Fibroblast of gingiva (primary cell): Measurements from ENCODE around the gene ZNF254.
"Not testable (repeated sequence)": the region's sequence is repeated elsewhere in the genome, so short reads cannot be mapped to it uniquely, and the experiment has no call there.

ENCODE experiments used
- DNase-seq: peaks from one replicate; pipeline ENCODE4 v3.0.0-alpha.2; 2011; ENCODE audit warnings: low read depth

Gene ZNF254

DNA sequence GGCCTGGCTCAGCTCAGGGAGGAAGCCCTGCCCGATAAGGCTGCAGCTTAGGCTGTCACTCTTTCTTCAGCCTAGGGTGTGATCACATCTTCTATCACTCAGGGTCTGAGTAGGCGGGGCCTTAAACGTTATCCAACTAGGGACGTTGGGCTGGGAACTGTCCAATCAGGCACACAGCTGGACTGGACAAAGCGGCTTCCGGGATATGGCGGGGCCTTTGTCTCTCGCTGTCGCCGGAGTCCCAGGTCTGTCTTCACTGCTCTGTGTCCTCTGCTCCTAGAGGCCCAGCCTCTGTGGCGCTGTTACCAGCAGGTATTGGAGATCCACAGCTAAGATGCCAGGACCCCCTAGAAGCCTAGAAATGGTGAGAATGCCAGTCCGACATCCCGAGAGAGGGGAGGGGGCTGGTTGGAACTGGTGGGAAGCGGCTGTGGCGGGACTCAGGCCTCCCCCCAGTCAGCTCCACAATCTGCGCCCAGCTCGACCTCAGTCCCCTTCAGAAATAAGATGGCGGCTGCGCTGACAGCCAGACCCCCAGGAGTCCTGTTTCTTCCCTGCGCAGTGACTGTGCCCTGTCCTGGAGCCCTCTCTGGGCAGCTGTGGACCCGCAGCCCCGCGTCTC is at the start of gene ZNF254:
ZNF254 (plus strand) TSS at position 214 of the 622 bp plus-strand sequence; CDS start at position 335, 121 bp downstream.
- peak; percentile 92 for DNase-seq

DNA sequence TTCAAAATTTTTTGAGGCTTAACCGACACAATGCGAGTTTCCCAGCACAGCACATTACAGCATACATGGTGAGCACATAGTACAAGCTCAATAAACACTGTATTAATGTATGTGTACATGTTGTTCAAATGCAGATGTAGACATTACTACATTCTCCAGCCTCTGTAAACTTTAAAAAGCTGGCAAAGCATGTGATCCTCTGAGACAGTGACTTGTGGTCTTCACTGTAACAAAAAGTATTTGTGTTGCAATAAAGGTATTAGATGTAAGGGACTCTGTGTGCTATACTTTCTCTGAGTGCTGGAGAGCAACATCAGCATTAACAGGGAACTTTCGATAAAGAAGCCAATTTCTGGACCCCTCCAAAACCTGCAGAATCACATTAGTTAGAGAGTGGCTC is 46.4 kb upstream of the ZNF254 start:
- peak; percentile 25 for DNase-seq

DNA sequence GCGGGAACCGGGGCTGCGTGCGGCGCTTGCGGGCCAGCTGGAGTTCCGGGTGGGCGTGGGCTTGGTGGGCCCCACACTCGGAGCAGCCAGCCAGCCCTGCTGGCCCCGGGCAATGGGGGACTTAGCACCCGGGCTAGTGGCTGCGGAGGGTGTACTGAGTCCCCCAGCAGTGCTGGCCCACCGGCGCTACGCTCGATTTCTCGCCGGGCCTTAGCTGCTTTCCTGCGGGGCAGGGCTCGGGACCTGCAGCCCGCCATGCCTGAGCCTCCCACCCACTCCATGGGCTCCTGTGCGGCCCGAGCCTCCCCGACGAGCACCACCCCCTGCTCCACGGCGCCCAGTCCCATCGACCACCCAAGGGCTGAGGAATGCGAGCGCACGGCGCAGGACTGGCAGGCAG is 45.7 kb upstream of the ZNF254 start:
- DNase-seq: not testable (repeated sequence)

DNA sequence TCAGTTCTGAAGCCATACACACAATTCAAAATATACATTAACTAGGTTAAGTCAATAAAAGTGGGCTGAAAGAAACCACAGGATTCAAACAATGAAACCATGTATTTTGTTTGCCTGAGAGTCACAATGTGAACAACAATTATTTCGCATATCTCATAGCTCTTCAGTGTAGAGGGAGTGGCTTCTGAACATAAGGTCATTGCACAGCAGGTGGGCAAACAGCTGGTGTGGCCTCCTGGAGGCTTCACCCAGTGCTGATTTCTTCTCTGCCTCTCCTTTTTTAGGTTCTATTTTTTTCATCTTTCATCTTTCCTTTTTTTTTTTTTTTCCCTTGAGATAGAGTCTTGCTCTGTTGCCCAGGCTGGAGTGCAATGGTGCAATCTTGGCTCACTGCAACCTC is 40.4 kb upstream of the ZNF254 start:
- no peak for DNase-seq

DNA sequence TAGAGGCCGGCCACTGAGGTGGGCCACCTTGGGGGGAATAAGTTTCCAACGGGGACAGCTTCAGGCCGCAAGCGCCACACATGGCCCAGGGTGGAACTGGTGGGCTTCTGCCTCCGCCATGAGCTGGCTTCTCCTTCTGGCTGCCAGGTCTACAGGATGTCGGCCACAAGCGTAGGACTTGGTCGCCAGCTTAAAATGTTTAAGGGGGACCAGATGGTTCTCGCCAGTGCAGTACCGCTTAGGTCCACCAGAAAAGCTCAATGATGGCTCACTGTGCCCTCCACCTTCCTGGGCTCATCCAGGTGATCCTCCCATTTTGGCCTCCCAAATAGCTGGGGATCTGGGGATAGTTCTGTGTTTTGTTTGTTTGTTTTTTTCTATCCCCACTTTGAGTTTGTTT is 38.7 kb upstream of the ZNF254 start:
- no peak for DNase-seq

DNA sequence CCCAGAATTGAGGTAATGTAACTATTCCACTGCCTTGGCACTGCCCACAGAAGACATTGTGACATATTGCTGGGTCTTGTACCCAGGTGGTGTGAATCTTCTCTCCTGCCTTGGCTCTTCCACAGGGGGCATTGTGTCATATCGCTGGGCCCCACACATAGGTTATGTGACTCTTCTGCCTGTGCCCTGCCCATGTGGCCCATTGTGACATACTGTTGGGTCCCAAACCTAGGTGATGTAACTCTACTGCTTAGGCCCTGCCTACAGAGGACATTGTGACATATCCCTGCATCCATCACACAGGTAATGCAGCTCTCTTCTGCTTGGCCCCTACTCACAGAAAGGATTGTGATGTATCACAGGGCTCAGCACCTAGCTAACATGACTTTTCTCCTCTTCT is 37.5 kb upstream of the ZNF254 start:
- DNase-seq: no peak

DNA sequence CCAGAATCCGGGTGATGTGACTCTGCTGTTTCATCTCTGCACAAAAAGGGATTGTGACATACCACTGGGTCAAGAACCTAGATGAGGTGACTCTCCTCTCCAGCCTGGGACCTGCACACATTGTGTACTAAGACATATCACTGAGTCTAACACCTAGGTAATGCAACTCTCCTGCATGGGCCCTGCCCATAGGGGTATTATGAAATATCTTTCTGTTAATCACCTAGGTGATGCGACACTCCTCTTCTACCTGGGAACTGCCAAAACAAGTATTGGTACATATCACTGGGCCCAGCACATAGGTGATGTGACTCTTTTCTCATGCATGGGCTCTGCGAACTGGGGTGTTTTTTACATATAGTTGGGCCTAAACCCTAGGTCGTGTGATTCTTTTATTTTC is 35.5 kb upstream of the ZNF254 start:
- DNase-seq: no peak

DNA sequence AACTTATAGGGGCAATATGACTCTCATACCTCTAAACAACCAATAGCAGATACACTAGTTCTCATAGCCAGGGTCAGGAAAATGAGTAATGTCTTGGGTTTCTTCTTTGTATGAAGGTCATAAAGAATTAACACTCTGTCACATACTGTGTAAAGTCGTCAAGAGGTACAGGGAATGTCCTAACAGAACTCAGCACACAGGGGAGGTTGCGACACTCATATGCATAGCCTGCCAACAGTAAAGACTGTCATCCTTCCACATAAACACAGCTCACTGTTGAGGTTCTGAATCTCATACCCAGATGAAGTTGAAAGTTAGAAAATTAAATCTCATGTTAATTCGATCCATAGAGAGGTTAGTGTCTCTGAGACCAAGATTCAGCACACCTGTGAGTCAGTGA is 34.2 kb upstream of the ZNF254 start:
- peak; percentile 57 for DNase-seq

DNA sequence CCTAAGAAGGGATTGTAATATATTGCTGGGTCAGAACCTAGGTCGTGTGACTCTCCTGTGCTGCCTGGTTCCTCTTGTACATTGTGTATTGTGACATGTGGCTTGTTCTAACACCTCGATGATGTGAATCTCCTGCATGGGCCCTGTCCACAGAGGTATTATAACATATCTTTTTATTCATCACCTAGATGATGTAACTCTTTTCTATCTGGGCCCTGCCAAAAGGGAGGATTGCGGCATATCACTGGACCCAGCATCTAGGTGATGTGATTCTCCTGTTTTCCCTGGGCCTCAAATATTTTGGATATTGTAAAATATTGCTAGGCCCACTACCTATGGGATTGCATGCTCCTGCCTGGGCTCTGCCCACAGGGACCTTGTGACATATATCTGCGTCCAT is 33.4 kb upstream of the ZNF254 start:
- DNase-seq: no peak

DNA sequence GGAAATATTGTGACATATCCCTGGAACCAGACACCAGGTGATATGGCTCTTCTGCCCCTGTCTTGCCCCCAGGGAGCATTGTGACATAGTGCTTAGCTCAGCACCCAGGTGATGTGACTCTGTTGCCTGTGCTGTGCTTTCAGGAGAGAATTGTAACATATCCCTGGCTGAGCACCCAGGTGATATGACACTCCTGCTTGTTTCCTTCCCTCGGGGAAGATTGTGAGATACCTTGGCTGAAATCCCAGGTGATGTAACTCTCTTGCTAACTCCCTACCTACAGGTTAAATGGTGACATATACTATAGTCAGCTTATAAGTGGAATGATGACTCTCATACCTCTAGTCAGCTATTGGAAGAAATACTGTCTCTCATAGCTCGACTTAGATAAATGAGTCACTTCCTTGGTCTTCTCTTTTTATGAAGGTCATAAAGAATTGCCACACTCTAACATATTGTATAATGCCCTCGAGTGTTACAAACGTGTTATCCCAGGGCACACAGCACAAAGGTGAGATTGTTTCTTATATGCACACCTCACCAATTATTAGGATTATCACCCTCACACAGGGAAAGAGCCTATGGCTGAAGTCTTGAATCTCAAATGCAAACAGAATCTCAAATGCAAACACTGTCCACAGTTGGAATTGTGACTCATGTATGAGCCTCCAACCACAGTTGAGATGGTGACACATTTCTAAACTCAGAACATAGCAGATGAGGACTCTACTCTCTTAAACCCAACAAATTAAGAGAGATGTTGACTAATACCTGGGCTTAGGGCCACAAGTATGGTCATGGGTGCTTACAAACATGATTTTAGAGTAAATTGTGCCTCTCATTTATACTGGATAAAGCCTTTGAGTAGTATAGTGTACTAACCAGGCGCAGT is 32.7 kb upstream of the ZNF254 start:
- DNase-seq: peak; percentile 71

DNA sequence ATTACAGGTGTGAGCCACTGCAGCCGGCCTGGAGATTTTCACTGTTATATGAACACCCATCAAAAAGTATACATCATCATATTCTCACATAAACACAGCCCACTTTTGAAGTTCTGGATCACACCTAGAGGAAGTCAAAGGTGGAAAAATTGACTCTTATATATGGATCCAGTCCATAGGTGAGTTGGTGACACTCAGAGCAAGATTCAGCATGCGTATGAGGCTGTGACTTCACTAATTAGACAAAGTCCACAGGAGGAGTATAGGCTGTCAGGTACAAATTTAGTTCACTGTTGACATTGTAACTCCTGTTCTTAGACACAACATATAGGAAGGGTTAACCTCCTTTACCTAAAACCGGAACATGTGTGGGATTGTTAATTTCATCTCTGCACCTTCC is 31.4 kb upstream of the ZNF254 start:
- DNase-seq: no peak

DNA sequence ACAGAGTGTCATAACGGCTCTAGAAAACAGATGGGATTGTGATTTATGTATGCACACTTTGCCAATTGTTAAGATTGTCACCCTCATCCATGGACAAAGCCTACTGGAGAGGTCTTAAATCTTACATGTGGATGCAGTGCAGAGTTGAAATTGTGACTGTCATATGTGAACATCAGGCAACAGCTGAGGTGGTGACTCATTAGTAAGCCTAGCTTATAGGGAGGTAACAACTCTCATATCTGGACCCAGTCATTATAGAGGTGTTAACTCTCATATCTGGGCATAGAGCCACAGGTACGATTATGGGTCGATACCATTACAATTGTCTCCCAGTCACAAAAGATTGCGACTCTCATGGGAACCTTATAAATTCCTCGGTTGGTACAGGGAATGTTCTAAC is 29.8 kb upstream of the ZNF254 start:
- DNase-seq: no peak

DNA sequence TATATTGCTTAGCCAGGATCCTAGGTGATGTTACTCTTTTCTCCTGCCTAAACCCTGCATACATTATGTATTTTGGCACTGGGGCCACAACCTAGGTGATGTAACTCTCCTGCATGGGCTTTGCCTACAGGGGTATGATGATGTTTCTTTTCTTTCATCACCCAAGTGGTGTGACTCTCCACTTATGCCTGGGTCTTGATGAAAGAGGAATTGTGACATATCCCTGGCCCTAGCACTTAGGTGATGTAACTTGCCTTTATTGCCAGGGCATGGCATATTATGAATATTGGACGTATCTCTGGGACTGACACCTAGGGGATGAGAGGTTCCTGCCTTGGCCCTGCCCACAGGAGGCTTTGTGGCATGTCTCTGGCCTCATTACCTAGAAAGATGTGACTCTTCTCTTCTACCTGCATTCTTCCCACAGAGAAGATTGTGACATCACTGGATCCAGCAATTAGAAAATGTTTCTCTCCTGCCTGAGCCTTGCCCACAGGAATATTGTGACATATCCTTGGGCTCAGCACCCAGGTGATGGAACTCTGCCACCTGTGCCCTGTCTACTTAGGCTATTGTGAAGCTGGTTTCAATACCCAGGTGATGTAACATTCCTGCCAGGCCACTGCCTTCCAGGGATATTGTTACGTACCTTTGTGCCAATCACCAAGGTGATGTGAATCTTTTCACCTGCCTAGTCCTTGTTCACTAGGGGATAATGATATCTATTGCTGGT is 27.3 kb upstream of the ZNF254 start:
- peak; percentile 21 for DNase-seq

DNA sequence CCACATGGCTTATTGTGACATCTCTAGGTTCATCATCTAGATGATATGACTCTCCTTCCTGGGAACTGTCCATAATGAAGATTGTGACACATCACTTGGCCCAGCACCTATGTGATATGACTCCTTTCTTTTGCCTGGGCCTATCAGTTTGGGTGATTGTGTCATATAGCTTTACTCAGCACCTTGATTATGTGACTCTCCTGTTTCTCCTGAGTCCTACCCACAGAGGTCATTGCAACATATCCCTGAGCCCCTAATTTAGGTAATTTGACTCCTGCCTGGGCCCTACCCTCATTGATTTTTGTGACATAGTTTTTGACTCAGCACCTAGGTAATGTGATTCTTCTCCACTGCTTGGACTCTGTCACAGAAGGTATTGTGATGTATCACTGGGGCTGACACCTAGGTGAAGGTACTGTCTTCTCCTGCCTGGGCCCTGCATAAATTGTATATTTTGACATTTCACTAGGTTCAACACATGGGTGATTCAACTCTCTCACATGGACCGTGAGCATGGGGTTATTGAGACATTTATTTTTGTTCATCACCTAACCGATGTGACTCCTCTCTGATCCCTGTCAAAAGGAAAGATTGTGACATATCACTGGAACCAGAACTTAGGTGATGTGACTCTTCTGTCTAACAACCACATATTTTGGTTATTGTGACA is 26.2 kb upstream of the ZNF254 start:
- DNase-seq: no peak

DNA sequence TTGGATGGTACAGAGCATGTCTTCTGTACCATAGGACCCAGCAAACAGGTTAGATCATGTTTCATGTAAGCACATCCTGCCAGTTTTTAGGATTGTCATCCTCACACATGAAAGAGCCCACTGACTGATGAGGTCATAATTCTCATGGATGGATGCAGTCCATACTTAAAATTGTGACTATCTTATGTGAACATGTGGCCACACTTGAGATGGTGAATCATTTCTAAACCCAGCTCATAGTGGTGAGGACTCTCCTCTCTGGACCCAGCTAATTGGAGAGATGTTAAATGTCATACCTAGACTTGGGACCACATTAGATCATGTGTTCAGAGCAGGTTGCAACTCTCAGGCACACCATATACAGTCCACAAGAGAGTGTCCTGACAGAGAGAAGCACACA is 24.8 kb upstream of the ZNF254 start:
- DNase-seq: no peak

DNA sequence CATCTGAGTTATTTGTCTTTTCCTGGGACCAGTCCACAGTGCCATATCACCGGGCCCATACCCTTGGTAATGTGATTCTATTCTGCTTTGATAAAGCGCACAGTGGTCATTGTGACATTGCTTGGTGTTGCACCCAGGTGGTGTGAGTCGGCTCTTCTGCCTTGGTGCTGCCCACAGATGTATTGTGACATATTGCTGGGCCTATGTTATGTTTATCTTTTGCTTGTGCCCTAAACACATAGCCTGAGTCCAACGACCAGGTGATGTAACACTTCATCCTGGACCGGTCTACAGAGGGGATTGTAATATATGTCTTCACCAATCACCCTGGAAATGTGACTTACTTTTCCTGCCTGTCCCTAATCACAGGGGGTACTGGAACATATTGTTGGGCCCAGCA is 23.7 kb upstream of the ZNF254 start:
- no peak for DNase-seq

DNA sequence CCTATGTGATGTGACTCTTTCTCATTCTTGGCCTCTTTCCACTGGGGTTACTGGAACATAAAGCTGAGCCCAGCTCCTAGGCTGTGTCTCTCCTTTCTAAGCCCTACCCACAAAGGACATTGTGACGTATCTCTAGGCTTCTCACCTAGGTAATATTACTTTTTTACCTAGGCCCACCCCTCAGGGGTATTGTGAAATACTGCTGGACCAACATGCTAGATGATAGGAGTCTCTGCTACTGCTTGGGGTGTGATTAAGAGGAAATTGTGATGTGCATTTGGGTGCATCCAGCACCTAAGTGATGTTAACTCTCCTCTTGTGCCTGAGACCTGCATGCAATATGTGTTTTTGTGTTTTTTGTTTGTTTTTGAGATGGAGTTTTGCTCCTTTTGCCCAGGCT is 22.8 kb upstream of the ZNF254 start:
- no peak for DNase-seq

DNA sequence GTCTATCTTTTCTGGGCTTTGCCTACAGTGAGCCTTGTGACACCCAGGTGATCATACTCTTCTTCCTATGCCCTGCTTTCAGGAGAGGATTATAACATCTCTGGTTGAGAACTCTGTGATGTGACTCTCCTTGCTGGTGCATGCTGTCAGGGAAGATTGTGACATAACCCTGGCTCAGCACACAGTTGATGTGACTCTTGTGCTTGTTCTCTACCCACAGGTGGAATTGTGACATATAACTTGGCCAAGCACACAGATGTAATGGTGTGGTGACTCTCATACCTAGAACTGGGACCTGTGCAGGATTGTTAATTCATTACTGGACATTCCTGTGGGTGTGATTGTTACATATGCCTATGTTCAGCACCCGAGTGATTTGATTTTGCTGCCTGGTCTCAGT is 21.7 kb upstream of the ZNF254 start:
- DNase-seq: no peak

DNA sequence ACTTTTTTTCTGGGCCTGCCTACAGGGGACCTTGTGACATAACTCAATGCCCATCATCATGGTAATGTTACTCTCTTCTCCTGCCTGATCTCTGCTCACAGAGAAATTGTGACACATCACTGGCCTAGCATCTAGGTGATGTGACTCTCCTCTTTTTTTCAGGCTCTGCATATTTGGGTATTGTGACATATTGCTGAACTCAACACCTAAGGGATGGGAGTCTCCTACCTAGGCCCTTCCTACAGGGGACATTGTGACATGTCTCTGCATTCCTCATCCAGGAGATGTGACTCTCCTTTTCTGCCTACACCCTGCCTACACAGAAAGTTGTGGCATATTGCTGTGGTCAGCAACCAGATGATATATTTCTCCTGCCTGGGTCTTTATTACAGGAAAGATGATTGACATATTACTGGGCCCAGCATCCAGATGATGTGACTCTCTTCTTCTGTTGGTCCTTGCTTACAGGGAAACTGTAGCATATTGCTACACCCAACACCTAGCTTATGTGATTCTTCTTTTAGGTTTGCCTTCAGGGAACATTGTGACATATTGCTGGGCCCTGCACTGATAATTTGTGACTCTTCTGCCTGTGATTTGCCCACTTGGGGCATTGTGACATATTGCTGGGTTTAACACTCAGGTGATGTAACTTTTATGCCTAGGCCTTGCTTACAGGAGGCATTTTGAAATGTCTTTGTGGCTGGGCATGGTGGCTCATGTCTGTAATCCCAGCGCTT is 21.0 kb upstream of the ZNF254 start:
- no peak for DNase-seq

DNA sequence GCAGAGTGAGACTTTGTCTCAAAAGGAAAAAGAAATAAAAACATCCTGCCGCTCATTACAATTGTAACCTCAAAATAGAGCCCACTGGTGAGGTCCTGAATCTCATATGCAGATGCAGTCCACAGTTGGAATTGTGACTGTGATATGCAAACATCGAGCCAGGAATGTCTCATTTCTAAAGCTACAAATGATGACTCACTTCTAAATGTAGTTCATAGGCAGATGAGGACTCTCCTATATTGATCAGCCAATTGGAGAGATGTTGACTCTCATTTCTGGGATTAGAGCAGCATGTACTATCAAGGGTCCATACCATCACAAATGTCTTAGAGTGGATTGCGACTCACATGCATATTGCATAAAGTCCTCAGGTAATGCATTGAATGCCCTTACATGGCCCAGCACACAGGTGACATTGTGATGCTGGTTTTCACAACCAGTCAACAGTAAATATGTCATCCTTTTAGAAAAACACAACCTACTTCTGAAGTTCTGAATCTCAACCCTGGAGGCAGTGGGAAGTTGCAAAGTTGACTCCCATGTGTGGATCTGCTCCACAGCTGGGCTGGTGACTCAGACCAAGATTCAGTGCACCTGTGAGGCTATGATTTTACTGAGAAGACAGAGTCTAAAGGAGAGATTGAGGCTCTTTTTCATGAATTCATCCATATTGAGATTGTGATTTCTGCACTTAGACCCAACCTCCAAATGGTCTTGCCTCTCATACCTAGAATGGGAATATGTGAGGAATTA is 16.9 kb upstream of the ZNF254 start:
- no peak for DNase-seq

DNA sequence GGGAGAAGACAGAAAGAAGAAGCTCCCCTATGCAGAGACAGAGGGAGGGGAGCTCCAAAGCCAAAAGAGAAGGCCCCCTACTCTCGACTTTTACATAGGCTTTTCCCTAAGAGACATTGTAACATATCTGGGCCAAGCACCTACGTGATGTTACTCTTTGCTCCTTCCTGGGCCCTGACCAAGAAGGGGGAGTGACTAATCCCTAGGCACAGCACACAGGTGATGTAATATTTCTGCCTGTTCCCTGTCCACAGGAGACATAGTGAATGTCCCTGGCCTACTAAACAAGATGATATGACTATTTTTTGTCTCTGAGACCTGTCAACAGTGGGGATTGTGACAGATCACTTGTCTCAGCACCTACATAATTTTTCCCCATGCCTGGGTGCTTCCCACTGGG is 15.9 kb upstream of the ZNF254 start:
- no peak for DNase-seq
